ENCODE results near the gene ADAMTS17.

The ADAMTS17 gene

GRCh38 chr15:100131321-100132224 is 210.2 kb downstream of the ADAMTS17 start:
- in situ Hi-C loops (cut with MboI; ENCODE audit: low pct_unique_long_range_greater_than_20kb, low sequenced_read_pairs), result no loop called here
- DNase-seq, result no peak

- no peak for DNase-seq
- in situ Hi-C loops (cut with MboI; ENCODE audit: low pct_unique_long_range_greater_than_20kb, low sequenced_read_pairs), result no loop called here
Measured at GRCh38 chr15:100129677-100130076, 212.1 kb downstream of the ADAMTS17 start.

- no peak for DNase-seq
- in situ Hi-C loops (cut with MboI; ENCODE audit: low pct_unique_long_range_greater_than_20kb, low sequenced_read_pairs), result no loop called here
Measured at GRCh38 chr15:100125401-100126191, 216.2 kb downstream of the ADAMTS17 start.

GRCh38 chr15:100124936-100125335 is 216.8 kb downstream of the ADAMTS17 start:
- DNase-seq, result no peak
- in situ Hi-C loops (cut with MboI; ENCODE audit: low pct_unique_long_range_greater_than_20kb, low sequenced_read_pairs), result no loop called here

GRCh38 chr15:100124361-100124760 is 217.4 kb downstream of the ADAMTS17 start:
- in situ Hi-C loops (cut with MboI; ENCODE audit: low pct_unique_long_range_greater_than_20kb, low sequenced_read_pairs), result no loop called here
- no peak for DNase-seq

DNA sequence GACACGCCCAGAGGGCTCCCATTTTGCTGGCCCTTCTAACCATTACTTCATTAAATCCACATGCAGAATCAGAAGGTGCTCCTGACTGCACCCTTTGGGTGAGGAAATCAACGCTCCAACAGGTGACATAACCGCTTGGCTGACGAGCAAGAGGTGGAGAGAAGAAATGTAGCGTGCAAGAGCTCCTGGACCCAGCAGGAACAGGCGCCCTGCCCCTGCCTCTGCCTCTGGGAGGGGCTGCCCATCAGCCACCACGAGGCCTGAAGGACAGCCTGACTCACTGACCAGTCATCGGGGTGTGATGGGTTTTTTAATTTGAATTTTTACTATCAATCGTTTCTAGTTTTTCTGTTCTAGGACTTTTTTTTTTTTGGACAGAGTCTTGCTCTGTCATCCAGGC is 218.2 kb downstream of the ADAMTS17 start:
- DNase-seq, result no peak
- in situ Hi-C loops (cut with MboI; ENCODE audit: low pct_unique_long_range_greater_than_20kb, low sequenced_read_pairs), result no loop called here

GRCh38 chr15:100121285-100121684 is 220.5 kb downstream of the ADAMTS17 start:
- in situ Hi-C loops (cut with MboI; ENCODE audit: low pct_unique_long_range_greater_than_20kb, low sequenced_read_pairs), result no loop called here
- DNase-seq, result no peak

GRCh38 chr15:100120111-100120510 is 221.7 kb downstream of the ADAMTS17 start:
- no peak for DNase-seq
- in situ Hi-C loops (cut with MboI; ENCODE audit: low pct_unique_long_range_greater_than_20kb, low sequenced_read_pairs), result no loop called here

DNA sequence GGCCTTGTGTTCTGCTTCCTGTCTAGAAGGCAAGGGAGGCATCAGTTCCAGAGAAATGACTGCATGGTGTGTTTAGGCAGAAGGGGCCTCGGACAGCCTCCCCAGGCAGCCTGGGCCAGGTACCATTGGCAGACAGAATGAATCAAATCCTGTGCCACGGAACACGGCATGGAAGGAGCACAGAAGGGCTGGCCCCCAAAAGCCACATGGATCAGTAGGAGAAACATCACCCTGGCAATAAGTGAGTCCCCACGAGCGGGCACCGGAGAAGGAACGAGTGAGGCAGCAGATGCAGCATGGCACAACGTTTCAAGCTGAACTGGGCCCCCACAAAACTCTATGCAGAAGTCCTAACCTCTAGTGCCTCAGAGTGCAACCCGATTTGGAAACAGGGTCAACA is 223.2 kb downstream of the ADAMTS17 start:
- in situ Hi-C loops (cut with MboI; ENCODE audit: low pct_unique_long_range_greater_than_20kb, low sequenced_read_pairs), result no loop called here
- DNase-seq, result no peak

GRCh38 chr15:100116416-100117190 is 225.2 kb downstream of the ADAMTS17 start:
- DNase-seq, result no peak
- in situ Hi-C loops (cut with MboI; ENCODE audit: low pct_unique_long_range_greater_than_20kb, low sequenced_read_pairs), result no loop called here

DNA sequence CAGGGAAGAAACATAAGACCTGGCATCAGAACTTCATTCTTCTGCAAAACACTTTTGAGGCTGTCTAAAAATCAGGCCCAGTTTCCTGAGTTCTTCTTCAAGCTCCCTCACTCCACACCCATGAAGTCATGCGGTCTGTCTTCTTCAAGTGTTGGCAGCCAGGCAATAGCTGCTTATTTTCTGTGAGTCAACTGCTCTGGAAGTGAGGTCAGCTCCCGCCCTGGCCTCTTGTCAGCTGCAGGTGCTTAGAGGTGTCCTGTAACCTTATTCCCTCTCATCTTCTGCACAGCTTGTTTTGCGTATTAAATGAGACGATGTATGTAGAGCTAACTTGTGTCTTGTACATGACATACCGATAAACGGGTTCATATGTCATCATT is 226.1 kb downstream of the ADAMTS17 start:
- in situ Hi-C loops (cut with MboI; ENCODE audit: low pct_unique_long_range_greater_than_20kb, low sequenced_read_pairs), result no loop called here
- no peak for DNase-seq

DNA sequence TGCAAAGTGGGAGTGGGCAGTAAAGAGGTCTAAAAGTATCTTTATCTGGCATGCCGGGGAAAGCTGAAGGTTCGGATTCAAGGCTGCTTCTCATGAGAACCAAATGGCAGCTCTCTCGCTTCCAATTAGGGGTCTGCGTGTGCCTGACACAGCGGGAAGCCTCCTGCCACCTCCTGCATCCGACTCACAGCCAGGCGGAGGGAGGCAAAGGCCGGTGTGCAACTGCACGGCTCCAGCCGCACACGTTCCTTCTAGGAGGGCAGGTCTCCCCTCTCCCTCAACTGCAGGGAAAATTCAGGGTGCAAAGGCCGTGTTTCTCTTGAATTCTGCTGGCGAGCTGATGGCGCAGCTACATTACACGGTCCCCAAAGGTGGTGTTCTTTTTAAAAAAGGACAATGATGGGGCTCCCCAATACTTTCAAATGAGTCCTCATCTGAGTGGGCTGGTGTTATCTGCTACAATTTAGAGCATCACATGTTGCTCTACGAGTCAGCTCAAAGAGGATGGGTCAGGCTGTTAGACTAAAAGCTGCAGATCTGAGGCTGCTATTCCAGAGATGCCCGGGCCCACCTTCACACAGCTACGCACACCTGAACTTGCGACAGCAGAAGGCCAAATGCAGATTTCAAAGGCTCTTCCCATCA is 226.6 kb downstream of the ADAMTS17 start:
- in situ Hi-C loops (cut with MboI; ENCODE audit: low pct_unique_long_range_greater_than_20kb, low sequenced_read_pairs), result no loop called here

GRCh38 chr15:100114571-100114970 is 227.2 kb downstream of the ADAMTS17 start:
- DNase-seq, result no peak
- in situ Hi-C loops (cut with MboI; ENCODE audit: low pct_unique_long_range_greater_than_20kb, low sequenced_read_pairs), result no loop called here

More for the DNA sequence above, 226.6 kb downstream of the ADAMTS17 start:
- DNase-seq, result no peak

DNA sequence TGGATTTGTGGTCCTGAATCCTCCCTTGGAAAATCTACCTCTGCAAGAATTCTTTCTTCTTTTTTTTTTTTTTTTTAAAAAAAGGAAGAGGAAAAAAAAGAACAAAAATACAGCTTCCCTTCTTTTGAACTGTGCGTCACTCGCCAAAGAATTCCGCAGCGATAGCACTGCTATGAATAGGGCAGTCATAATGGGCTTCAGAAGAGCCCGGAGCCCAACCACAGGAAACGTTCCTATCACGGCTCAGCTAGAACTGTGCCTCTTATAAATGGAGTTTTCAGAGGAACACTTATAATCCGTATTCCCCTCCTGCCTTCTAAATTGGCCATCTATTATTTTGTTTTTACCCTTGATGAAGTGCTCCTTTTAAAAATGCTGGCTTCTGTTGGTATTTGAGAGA is 227.7 kb downstream of the ADAMTS17 start:
- DNase-seq, result no peak
- in situ Hi-C loops (cut with MboI; ENCODE audit: low pct_unique_long_range_greater_than_20kb, low sequenced_read_pairs), result no loop called here

GRCh38 chr15:100113351-100114080 is 228.3 kb downstream of the ADAMTS17 start:
- in situ Hi-C loops (cut with MboI; ENCODE audit: low pct_unique_long_range_greater_than_20kb, low sequenced_read_pairs), result no loop called here
- DNase-seq, result no peak

GRCh38 chr15:100112636-100113305 is 229.0 kb downstream of the ADAMTS17 start:
- DNase-seq, result no peak
- in situ Hi-C loops (cut with MboI; ENCODE audit: low pct_unique_long_range_greater_than_20kb, low sequenced_read_pairs), result no loop called here

DNA sequence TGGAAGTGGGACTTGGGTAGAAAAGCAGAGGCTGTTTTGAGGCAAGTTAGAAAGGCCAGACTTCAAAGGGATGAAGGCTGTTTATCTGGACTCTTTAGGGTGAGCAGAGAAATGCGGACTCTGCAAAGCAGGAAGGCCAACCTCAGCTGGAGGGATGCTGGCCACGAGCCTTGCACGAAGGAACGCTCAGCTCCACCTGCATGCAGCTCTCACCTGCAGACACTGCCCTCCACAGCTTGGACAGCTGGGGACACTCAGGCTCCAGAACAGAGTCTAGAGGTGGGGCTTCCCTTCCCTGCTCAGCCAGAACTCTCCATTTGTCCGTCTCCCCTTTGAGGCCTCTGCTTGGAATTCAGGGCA is 229.7 kb downstream of the ADAMTS17 start:
- in situ Hi-C loops (cut with MboI; ENCODE audit: low pct_unique_long_range_greater_than_20kb, low sequenced_read_pairs), result no loop called here
- DNase-seq, result no peak

All from KBM-7 (cell line).